Measurements from ENCODE around the gene DNAJC2.

The DNAJC2 gene

DNA sequence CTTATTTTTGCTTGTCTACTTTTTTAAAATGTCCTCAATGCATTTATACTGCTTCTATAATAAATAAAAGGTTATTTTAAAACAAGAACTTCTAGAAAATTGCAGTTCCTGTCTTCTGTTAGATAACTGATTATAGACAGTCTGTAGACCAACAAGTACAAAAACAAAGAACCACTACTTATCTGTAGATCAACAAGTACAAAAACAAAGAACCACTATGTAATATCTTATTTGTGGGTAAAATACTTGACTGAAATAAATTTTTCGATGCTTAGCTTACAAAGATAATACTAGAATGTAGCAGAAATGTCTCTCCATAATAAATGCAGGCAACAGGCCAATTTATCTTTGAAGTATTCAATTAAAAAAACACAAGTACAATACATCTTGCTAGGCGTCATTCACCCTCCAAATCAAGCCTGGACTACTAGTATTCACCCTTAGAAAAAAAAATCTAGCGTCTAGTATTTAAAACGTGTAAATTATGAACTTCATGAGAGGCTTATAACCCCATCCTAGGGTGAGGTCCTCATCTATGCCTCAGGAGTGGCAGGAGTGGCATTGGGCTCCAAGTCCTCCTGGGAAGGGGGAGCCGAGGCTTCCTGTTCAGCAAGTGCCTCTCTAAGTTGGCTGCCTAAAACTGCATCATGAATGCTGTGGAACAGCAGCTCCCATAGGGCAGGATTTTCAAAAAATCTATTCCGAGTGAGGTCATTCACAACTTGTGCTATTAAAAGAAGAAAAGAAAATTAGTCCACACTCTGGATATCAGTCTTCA is 29.5 kb upstream of the DNAJC2 start (continued):
- TF ChIP-seq, protein P1, sequence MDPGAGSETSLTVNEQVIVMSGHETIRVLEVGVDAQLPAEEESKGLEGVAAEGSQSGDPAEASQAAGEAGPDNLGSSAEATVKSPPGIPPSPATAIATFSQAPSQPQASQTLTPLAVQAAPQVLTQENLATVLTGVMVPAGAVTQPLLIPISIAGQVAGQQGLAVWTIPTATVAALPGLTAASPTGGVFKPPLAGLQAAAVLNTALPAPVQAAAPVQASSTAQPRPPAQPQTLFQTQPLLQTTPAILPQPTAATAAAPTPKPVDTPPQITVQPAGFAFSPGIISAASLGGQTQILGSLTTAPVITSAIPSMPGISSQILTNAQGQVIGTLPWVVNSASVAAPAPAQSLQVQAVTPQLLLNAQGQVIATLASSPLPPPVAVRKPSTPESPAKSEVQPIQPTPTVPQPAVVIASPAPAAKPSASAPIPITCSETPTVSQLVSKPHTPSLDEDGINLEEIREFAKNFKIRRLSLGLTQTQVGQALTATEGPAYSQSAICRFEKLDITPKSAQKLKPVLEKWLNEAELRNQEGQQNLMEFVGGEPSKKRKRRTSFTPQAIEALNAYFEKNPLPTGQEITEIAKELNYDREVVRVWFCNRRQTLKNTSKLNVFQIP (CRISPR knock-in tag; IDR thresholded peaks at IDR 0.05; ENCODE audit: borderline replicate concordance, low read depth): no peak
- TF ChIP-seq TCF4 (CRISPR knock-in tag; IDR thresholded peaks at IDR 0.05; ENCODE audit: borderline replicate concordance): no peak
- no peak for TF ChIP-seq ZNF8 (CRISPR knock-in tag; IDR thresholded peaks at IDR 0.05)

DNA sequence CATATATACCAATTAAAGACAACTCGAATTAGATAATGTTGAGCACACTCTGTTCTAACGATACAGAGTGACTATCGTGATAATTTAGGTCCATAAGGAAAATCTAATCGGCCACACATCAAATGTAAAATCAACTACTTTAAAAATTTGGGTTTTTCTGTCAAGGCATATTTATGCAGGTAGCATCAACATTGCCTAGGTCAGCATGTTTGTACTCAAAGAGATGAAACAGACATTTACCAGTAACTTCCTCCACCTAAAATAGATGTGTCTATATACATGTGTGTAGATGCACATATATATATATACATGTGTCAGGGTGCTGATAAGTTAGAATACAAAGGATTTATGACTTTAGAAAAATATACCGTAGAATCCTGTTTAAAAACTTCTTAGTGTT is 24.9 kb upstream of the DNAJC2 start:
- no peak for ATAC-seq
- TF ChIP-seq ZNF70 (CRISPR knock-in tag; IDR thresholded peaks at IDR 0.05) (no peak), TCF4 (CRISPR knock-in tag; IDR thresholded peaks at IDR 0.05; ENCODE audit: borderline replicate concordance) (no peak), PPARA (CRISPR knock-in tag; IDR thresholded peaks at IDR 0.05; ENCODE audit: borderline replicate concordance) (no peak), ZNF8 (CRISPR knock-in tag; IDR thresholded peaks at IDR 0.05) (no peak), ARNTL (CRISPR knock-in tag; IDR thresholded peaks at IDR 0.05; ENCODE audit: borderline replicate concordance, low read depth) (no peak), RARB (CRISPR knock-in tag; IDR thresholded peaks at IDR 0.05) (no peak), ZC3H10 (CRISPR knock-in tag; IDR thresholded peaks at IDR 0.05) (no peak), ISL1 (CRISPR knock-in tag; IDR thresholded peaks at IDR 0.05) (no peak), OSR1 (CRISPR knock-in tag; IDR thresholded peaks at IDR 0.05) (no peak), GLIS3 (CRISPR knock-in tag; IDR thresholded peaks at IDR 0.05) (no peak), CSDC2 (CRISPR knock-in tag; IDR thresholded peaks at IDR 0.05) (no peak), ZFP30 (CRISPR knock-in tag; IDR thresholded peaks at IDR 0.05) (no peak), BACH2 (CRISPR knock-in tag; IDR thresholded peaks at IDR 0.05; ENCODE audit: borderline replicate concordance) (no peak), SNAI2 (CRISPR knock-in tag; IDR thresholded peaks at IDR 0.05) (no peak), TOX (CRISPR knock-in tag; IDR thresholded peaks at IDR 0.05; ENCODE audit: borderline replicate concordance) (no peak)
- TF ChIP-seq, protein P2, sequence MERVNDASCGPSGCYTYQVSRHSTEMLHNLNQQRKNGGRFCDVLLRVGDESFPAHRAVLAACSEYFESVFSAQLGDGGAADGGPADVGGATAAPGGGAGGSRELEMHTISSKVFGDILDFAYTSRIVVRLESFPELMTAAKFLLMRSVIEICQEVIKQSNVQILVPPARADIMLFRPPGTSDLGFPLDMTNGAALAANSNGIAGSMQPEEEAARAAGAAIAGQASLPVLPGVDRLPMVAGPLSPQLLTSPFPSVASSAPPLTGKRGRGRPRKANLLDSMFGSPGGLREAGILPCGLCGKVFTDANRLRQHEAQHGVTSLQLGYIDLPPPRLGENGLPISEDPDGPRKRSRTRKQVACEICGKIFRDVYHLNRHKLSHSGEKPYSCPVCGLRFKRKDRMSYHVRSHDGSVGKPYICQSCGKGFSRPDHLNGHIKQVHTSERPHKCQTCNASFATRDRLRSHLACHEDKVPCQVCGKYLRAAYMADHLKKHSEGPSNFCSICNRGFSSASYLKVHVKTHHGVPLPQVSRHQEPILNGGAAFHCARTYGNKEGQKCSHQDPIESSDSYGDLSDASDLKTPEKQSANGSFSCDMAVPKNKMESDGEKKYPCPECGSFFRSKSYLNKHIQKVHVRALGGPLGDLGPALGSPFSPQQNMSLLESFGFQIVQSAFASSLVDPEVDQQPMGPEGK (CRISPR knock-in tag; IDR thresholded peaks at IDR 0.05; ENCODE audit: borderline replicate concordance): no peak
- TF ChIP-seq, protein P3, sequence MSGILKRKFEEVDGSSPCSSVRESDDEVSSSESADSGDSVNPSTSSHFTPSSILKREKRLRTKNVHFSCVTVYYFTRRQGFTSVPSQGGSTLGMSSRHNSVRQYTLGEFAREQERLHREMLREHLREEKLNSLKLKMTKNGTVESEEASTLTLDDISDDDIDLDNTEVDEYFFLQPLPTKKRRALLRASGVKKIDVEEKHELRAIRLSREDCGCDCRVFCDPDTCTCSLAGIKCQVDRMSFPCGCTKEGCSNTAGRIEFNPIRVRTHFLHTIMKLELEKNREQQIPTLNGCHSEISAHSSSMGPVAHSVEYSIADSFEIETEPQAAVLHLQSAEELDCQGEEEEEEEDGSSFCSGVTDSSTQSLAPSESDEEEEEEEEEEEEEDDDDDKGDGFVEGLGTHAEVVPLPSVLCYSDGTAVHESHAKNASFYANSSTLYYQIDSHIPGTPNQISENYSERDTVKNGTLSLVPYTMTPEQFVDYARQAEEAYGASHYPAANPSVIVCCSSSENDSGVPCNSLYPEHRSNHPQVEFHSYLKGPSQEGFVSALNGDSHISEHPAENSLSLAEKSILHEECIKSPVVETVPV (CRISPR knock-in tag; IDR thresholded peaks at IDR 0.05): no peak

DNA sequence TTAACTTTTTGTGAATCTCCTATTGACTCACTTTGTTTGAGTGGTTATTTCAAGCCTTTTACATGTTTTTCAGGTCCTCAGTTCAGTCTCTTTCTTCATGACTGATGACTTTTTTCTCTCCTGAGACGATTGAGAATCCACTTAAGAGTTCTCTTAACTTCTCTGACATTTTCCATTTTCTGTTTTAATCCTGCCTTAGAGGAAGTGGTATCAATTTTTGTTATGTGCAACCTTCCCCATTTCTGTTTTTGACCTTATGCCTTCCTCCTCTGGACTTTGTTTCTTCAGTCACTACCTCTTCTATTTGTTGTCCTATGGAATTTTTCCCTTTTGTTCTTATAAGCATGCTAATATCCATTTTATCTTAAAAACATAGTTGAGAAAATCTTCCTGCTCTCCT is 5.2 kb upstream of the DNAJC2 start:
- no peak for TF ChIP-seq ISL1 (CRISPR knock-in tag; IDR thresholded peaks at IDR 0.05)
- no peak for TF ChIP-seq BACH2 (CRISPR knock-in tag; IDR thresholded peaks at IDR 0.05; ENCODE audit: borderline replicate concordance)
- no peak for TF ChIP-seq ESRRG (CRISPR knock-in tag; IDR thresholded peaks at IDR 0.05)
- no peak for TF ChIP-seq ZNF70 (CRISPR knock-in tag; IDR thresholded peaks at IDR 0.05)
- TF ChIP-seq ZC3H10 (CRISPR knock-in tag; IDR thresholded peaks at IDR 0.05): no peak
- TF ChIP-seq OSR1 (CRISPR knock-in tag; IDR thresholded peaks at IDR 0.05): no peak
- TF ChIP-seq, protein P4, sequence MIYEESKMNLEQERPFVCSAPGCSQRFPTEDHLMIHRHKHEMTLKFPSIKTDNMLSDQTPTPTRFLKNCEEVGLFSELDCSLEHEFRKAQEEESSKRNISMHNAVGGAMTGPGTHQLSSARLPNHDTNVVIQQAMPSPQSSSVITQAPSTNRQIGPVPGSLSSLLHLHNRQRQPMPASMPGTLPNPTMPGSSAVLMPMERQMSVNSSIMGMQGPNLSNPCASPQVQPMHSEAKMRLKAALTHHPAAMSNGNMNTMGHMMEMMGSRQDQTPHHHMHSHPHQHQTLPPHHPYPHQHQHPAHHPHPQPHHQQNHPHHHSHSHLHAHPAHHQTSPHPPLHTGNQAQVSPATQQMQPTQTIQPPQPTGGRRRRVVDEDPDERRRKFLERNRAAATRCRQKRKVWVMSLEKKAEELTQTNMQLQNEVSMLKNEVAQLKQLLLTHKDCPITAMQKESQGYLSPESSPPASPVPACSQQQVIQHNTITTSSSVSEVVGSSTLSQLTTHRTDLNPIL (CRISPR knock-in tag; IDR thresholded peaks at IDR 0.05; ENCODE audit: low read depth): no peak
- no peak for TF ChIP-seq ZFP30 (CRISPR knock-in tag; IDR thresholded peaks at IDR 0.05)
- TF ChIP-seq CSDC2 (CRISPR knock-in tag; IDR thresholded peaks at IDR 0.05): no peak
- TF ChIP-seq ZNF565 (CRISPR knock-in tag; conservative IDR thresholded peaks at IDR 0.05; ENCODE audit: low read depth): no peak
- TF ChIP-seq SNAI2 (CRISPR knock-in tag; IDR thresholded peaks at IDR 0.05): no peak
- TF ChIP-seq ARNTL (CRISPR knock-in tag; IDR thresholded peaks at IDR 0.05; ENCODE audit: borderline replicate concordance, low read depth): no peak
- TF ChIP-seq GLIS3 (CRISPR knock-in tag; IDR thresholded peaks at IDR 0.05): no peak
- TF ChIP-seq, protein P2 (CRISPR knock-in tag; IDR thresholded peaks at IDR 0.05; ENCODE audit: borderline replicate concordance): no peak
- no peak for TF ChIP-seq TOX (CRISPR knock-in tag; IDR thresholded peaks at IDR 0.05; ENCODE audit: borderline replicate concordance)
- ATAC-seq: no peak
